GM21447 (cell line): ENCODE results near the gene GCSH.
"Not testable (repeated sequence)": the region's sequence is repeated elsewhere in the genome, so short reads cannot be mapped to it uniquely, and the experiment has no call there.

Experiments used
- ATAC-seq: cut with Tn5 transposase; IDR thresholded peaks from one replicate; pipeline ENCODE4 v1.9.1; 2021; ENCODE audit not compliant: unreplicated experiment

GCSH gene

GRCh38 chr16:81095953-81096714 lies at the start of gene GCSH:
TSS of gene GCSH (minus strand) at chr16:81096395. CDS start at chr16:81096278, 117 bp downstream.
- ATAC-seq, result peak; percentile 98

- ATAC-seq, result no peak
These were observed 47.8 kb upstream of the GCSH start for GRCh38 chr16:81143921-81144471.

GRCh38 chr16:81142864-81143263 lies 46.7 kb upstream of the GCSH start:
- ATAC-seq, result no peak

GRCh38 chr16:81140930-81141780 lies 45.0 kb upstream of the GCSH start:
- no peak for ATAC-seq

- no peak for ATAC-seq
These were observed 42.8 kb upstream of the GCSH start for GRCh38 chr16:81138831-81139557.

- ATAC-seq, result no peak
These were observed 41.6 kb upstream of the GCSH start for GRCh38 chr16:81137754-81138153.

GRCh38 chr16:81136390-81137335 lies 40.5 kb upstream of the GCSH start:
- no peak for ATAC-seq

- no peak for ATAC-seq
These were observed 33.9 kb upstream of the GCSH start for GRCh38 chr16:81130126-81130525.

- ATAC-seq, result no peak
These were observed 32.7 kb upstream of the GCSH start for GRCh38 chr16:81128726-81129524.

- no peak for ATAC-seq
These were observed 30.9 kb upstream of the GCSH start for GRCh38 chr16:81127051-81127450.

- no peak for ATAC-seq
These were observed 27.1 kb upstream of the GCSH start for GRCh38 chr16:81123092-81123852.

- ATAC-seq, result no peak
These were observed 25.3 kb upstream of the GCSH start for GRCh38 chr16:81121474-81121990.

GRCh38 chr16:81117436-81117835 lies 21.2 kb upstream of the GCSH start:
- ATAC-seq, result no peak

- no peak for ATAC-seq
These were observed 20.1 kb upstream of the GCSH start for GRCh38 chr16:81116285-81116684.

- ATAC-seq, result no peak
These were observed 16.3 kb upstream of the GCSH start for GRCh38 chr16:81112453-81112852.

GRCh38 chr16:81109274-81109673 lies 13.1 kb upstream of the GCSH start:
- not testable (repeated sequence) for ATAC-seq

GRCh38 chr16:81107511-81107910 lies 11.3 kb upstream of the GCSH start:
- ATAC-seq, result no peak

GRCh38 chr16:81106826-81107503 lies 10.8 kb upstream of the GCSH start:
- no peak for ATAC-seq
